AG04450 (cell line): Measurements from ENCODE around the gene LAMB2. TPM values are rescaled to one million over a fixed set of nuclear protein-coding genes. Genes with fewer than 3 reads are reported as not detected.

Source experiments
- CTCF ChIA-PET: fragments of 300-600, 350-600 bp; formaldehyde crosslinking; extraction: SDS; loops from one replicate; lab custom pipeline; 2022; ENCODE audit warnings: antibody characterized with exemption, inconsistent platforms; lab: Charles Lee
- POLR2A ChIA-PET: fragments of 350-600 bp; formaldehyde crosslinking; extraction: SDS; loops from one replicate; lab custom pipeline; 2021; ENCODE audit warnings: antibody characterized with exemption, inconsistent platforms; lab: Yijun Ruan, JAX
- DNase-seq: peaks from one replicate; pipeline ENCODE4 v3.0.0-alpha.2; 2011; ENCODE audit warnings: low read depth, low spot score
- H3K27ac ChIP-seq: one replicate; pipeline ENCODE4 v1.5.1; 2012; ENCODE audit warnings: low read depth, low read length, control low read depth
- H3K27me3 ChIP-seq: one replicate; pipeline ENCODE4 v1.6.0; 2012; ENCODE audit warnings: low read length; ENCODE audit not compliant: control insufficient read depth, insufficient read depth
- H3K4me3 ChIP-seq: 2 replicates; pipeline ENCODE4 v1.5.1; 2011; ENCODE audit warnings: mild to moderate bottlenecking, low read depth, low read length, control low read depth
- H3K9me3 ChIP-seq: 2 replicates; pipeline ENCODE4 v1.5.1; 2012; ENCODE audit warnings: low read length; ENCODE audit not compliant: control insufficient read depth, insufficient read depth
- polyA plus RNA-seq: library from polyadenylated mRNA; depleted of rRNA; stranded (reverse); fragments of >200 nt; gene quantifications from 2 replicates; pipeline ENCODE4 v1.2.3, GENCODE V29; 2011
- TF ChIP-seq, protein P1 (sequence below): IDR thresholded peaks from 2 replicates; pipeline ENCODE4 v1.5.1; 2011; ENCODE audit warnings: low read depth, low read length, control low read depth, inconsistent platforms

LAMB2 gene
- polyA plus RNA-seq, 1 experiment: 470 TPM

DNA sequence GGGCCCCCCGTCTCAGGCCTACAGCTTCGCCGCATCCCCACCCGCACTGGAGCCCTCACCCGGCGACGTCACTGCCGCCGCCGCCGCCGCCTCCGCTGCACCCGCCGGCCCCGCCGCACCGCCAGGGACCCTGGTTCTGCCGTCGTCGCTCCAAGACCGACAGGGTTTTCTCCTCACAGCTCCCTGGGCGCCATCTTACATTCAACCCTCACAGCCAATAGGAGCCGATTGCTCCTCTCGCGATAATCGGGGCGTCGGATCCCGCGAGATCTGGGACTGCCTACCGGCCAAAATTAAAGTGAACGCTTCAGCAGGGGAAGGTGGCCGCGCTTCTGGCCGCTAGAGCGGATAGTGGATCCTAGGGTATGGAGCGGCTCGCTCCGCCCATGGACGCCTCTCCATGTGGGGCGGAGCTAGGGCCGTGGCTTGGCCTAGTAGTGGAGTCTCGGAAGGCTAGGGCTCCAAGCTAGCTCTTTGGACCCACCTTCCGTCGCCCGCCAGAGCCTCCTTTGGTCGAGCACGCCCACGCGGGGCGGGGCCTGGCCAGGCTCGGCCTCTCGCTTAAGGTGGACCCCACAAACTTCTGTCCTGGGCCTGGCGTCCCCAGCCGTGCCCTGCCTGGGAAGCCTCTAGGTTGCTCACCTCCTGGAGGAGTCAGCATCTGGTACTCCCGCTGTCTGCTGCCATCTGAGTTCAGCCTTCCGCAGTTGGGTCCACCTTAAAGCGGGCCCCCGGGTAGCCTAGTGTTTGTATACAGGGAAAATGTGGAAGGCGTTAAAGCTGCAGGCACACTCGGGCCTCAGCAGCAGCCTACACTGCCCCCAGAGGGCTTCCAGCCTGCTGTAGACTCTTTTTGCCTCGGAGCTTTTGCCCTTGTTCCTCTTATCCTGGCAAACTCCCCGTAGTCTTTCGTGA lies 38.7 kb downstream of the LAMB2 start, which contains the start of gene QRICH1:
QRICH1 (minus strand) TSS at position 219 of the 915 bp plus-strand sequence. CDS start 17,054 bp downstream, outside the sequence.
- TF ChIP-seq, protein P1, sequence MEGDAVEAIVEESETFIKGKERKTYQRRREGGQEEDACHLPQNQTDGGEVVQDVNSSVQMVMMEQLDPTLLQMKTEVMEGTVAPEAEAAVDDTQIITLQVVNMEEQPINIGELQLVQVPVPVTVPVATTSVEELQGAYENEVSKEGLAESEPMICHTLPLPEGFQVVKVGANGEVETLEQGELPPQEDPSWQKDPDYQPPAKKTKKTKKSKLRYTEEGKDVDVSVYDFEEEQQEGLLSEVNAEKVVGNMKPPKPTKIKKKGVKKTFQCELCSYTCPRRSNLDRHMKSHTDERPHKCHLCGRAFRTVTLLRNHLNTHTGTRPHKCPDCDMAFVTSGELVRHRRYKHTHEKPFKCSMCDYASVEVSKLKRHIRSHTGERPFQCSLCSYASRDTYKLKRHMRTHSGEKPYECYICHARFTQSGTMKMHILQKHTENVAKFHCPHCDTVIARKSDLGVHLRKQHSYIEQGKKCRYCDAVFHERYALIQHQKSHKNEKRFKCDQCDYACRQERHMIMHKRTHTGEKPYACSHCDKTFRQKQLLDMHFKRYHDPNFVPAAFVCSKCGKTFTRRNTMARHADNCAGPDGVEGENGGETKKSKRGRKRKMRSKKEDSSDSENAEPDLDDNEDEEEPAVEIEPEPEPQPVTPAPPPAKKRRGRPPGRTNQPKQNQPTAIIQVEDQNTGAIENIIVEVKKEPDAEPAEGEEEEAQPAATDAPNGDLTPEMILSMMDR: peak; percentile 72
- Histone ChIP-seq H3K9me3 (no peaks in the 10 kb centered on the region; the same call in 1 of the 2 replicates), H3K27me3 (no peaks in the 10 kb centered on the region), H3K27ac (peak within 1 kb of the TSS; percentile 98), H3K4me3 (peak within 1 kb of the TSS; percentile 99)
- ChIA-PET POLR2A (interaction anchor here (0.5 to 3.6 kb wide), 29 partner anchors 11 to 377 kb away, joined by 3 to 45 read pairs (median 4); partner anchors contain the start of genes ARIH2, DALRD3, IMPDH2 and IP6K2), CTCF (interaction anchor here (0.7 to 4.0 kb wide), 16 partner anchors 8 to 354 kb away, joined by 3 to 37 read pairs (median 4); partner anchors contain the start of genes KLHDC8B, NDUFAF3, P4HTM and WDR6)
- DNase-seq: peak; percentile 97

DNA sequence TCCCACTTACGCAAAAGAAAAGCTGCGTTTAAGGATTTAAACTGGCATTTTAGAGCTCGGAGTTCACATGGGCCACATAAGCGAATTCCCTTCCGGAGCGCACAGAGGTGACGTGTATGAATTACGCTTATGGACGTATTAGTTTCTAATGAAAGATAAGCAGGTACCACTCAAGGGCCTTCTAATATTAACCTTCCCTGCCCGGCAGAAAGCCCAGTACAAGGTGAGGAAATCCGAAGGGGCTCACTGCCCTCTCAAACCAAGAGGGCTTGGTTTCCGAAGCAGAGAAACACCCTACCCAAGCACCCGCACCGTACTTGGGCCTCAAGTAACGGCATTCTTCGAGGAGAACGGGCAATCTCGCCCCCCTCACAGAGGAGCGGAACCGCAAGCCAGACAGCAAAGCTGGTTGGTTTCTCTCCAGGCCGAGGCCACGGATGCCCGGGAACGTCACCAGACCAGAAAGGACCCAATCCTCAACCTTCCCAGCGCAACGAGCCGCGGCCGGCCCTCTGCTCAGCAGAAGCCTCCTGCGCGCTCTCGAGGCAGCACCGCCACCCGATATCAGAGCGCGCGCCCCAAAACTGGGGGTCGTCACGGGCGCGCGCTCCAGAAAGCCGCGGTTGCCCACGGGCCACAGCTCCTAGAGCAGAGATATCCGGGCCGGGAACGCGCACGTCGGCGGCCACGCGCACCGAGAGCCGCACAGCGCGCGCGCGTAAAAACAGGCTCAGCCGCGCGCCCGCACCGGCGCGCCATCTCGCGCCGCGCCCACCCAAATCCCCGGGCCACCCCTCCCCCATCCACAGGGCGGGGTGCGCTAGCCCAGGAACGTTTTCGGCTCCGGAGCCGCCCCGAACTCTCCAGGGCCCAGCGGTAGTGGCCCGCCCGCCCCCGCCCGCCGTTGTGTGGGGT lies 39.7 kb downstream of the LAMB2 start:
- Histone ChIP-seq H3K4me3 (peak overlapping the region; percentile 99), H3K27me3 (no peaks in the 10 kb centered on the region), H3K9me3 (no peaks in the 10 kb centered on the region; the same call in 1 of the 2 replicates), H3K27ac (peak overlapping the region; percentile 98)
- ChIA-PET CTCF (interaction anchor here (0.7 to 4.0 kb wide), 15 partner anchors 7 to 353 kb away, joined by 3 to 37 read pairs (median 4); partner anchors contain the start of genes KLHDC8B, NDUFAF3, P4HTM and WDR6), POLR2A (interaction anchor here (0.5 to 3.6 kb wide), 28 partner anchors 10 to 376 kb away, joined by 3 to 45 read pairs (median 4); partner anchors contain the start of genes ARIH2, DALRD3, IMPDH2 and IP6K2)
- DNase-seq: peak; percentile 50
- TF ChIP-seq, protein P1: no peak

DNA sequence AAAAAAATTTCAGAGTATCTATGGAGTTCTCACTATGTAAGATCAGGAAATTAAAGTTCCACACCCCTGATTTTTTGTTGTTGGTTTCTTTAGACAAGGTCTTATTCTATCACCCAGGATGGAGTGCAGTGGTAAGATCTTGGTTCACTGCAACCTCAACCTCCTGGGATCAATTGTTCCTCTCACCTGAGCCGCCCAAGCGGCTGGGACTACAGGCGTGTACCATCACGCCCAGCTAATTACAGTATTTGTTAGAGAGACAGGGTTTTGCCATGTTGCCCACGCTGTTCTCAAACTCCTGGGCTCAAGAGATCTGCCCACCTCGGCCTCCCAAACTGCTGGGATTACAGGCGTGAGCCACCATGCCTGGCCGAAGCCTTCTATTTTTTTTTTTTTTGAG lies 51.4 kb downstream of the LAMB2 start:
- TF ChIP-seq, protein P1: no peak
- H3K27ac ChIP-seq: no peak overlapping the region
- no peak overlapping the region for H3K4me3 ChIP-seq
- CTCF ChIA-PET: interaction anchor here (0.6 kb wide), 1 partner anchor 599 kb away, joined by 6 read pairs; no protein-coding TSS in a partner anchor
- POLR2A ChIA-PET: interaction anchor here (0.8 kb wide), 1 partner anchor 59 kb away, joined by 11 read pairs; the partner anchor contains the start of gene NDUFAF3
- no peak for DNase-seq
- H3K9me3 ChIP-seq: no peaks in the 10 kb centered on the region; the same call in 1 of the 2 replicates
- H3K27me3 ChIP-seq: no peaks in the 10 kb centered on the region

DNA sequence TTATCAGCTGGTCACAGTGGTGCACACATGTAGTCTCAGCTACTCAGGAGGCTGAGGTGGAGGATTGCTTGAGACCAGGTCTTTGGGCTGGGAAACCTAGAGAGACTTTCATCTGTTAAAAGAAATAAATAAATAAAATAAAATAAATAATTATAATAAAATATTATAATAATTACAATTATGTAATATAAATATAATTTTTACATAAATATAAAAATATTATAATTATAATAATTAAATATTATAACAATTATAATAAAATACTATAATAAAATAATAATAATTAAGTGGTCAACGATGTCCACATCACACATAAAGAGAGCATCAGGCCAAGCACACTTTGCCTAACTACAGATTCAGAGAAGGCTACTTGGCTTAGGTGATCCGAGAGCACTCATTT lies 53.6 kb downstream of the LAMB2 start:
- TF ChIP-seq, protein P1: no peak
- Histone ChIP-seq H3K27ac (no peak overlapping the region), H3K9me3 (no peaks in the 10 kb centered on the region; the same call in 1 of the 2 replicates), H3K4me3 (no peak overlapping the region), H3K27me3 (no peaks in the 10 kb centered on the region)
- no peak for DNase-seq
- ChIA-PET CTCF (no interaction called here), POLR2A (no interaction called here)
